ENCODE results near the gene GBP5. TPM values are rescaled to one million over a fixed set of nuclear protein-coding genes. Genes with fewer than 3 reads are reported as not detected.

GBP5 gene
- total RNA-seq, 2 experiments from 2014 or later: not detected

DNA sequence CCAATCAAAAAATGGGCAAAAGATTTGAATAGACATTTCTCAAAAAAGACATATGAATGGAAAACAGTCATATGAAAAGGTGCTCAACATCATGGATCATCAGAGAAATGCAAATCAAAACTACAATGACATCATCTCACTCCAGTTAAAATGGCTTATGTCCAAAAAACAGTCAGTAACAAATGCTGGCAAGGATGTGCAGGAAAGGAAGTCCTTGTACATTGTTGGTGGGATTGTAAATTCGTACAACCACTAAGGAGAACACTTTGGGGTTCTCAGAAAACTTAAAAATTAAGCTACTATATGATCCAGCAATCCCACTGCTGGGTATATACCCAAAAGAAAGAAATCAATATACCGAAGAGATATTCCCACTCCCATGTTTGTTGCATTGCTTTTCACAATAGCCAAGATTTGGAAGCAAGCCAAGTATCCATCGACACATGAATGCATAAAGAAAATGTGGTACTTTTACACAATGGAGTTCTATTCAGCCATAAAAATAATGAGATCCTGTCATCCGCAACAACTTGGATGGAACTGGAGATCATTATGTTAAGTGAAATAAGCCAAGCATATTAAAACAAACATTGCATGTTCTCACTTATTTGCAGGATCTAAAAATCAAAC lies 17.9 kb downstream of the GBP5 start:
- no peaks in the 10 kb centered on the region for H3K79me2 ChIP-seq (ENCODE audit: insufficient read depth, low read depth, low read length)
- BruUV-seq (replicated peaks): no TSS peak
- ChIA-PET POLR2A (no interaction called here), CTCF (ENCODE audit: unreplicated experiment) (no interaction called here)
- intact Hi-C loops (cut with micrococcal nuclease; ENCODE audit: unreplicated experiment): no loop called here
- H2AFZ ChIP-seq (ENCODE audit: low read length): no peak overlapping the region
- H3K9me2 ChIP-seq (ENCODE audit: insufficient read depth, low read length): no peaks in the 10 kb centered on the region
- no peak for DNase-seq (ENCODE audit: low spot score)
- H3K9me3 ChIP-seq (ENCODE audit: low read length): no peaks in the 10 kb centered on the region
- no peaks in the 10 kb centered on the region for H3K4me1 ChIP-seq (ENCODE audit: insufficient read depth, low read length, poor library complexity, severe bottlenecking)
- no peaks in the 10 kb centered on the region for H4K20me1 ChIP-seq (ENCODE audit: insufficient read depth, low read length)
- H3K27ac ChIP-seq (ENCODE audit: low read depth, low read length, poor library complexity, severe bottlenecking): no peak overlapping the region
- no peak for TF ChIP-seq EZH2phosphoT487 (IDR thresholded peaks at IDR 0.05; ENCODE audit: borderline replicate concordance, low read depth, low read length)
- TF ChIP-seq, protein P1, sequence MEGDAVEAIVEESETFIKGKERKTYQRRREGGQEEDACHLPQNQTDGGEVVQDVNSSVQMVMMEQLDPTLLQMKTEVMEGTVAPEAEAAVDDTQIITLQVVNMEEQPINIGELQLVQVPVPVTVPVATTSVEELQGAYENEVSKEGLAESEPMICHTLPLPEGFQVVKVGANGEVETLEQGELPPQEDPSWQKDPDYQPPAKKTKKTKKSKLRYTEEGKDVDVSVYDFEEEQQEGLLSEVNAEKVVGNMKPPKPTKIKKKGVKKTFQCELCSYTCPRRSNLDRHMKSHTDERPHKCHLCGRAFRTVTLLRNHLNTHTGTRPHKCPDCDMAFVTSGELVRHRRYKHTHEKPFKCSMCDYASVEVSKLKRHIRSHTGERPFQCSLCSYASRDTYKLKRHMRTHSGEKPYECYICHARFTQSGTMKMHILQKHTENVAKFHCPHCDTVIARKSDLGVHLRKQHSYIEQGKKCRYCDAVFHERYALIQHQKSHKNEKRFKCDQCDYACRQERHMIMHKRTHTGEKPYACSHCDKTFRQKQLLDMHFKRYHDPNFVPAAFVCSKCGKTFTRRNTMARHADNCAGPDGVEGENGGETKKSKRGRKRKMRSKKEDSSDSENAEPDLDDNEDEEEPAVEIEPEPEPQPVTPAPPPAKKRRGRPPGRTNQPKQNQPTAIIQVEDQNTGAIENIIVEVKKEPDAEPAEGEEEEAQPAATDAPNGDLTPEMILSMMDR (conservative IDR thresholded peaks at IDR 0.05; ENCODE audit: low read length): no peak
- H3K4me2 ChIP-seq (ENCODE audit: low read length): no peak overlapping the region
- no peak overlapping the region for H3K4me3 ChIP-seq (ENCODE audit: low read depth, low read length, poor library complexity, severe bottlenecking)
- no peaks in the 10 kb centered on the region for H3K36me3 ChIP-seq (ENCODE audit: insufficient read depth, low read length)

DNA sequence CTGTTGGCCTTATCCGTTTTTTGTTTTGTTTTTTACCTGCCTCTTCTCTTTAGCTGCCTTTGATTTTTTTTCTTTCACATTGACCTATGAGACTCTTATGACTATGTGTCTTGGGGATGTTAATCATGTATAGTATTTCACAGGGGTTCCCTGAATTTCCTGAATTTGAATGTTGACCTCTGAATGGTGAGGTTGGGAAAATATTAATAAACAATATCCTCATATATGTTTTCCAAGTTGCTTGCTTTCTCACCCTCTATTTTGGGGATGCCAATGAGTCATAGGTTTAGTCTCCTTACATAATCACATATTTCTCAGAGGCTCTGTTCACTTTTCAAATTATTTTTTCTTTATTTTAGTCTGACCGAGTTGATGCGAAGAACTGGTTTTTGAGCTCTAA lies 29.6 kb downstream of the GBP5 start:
- DNase-seq (ENCODE audit: low spot score): no peak
- 0 out of 2 replicates have a peak, but pooled peaks cover 2% of the 10 kb centered on the region for H3K9me2 ChIP-seq (ENCODE audit: insufficient read depth, low read length)
- no peak overlapping the region for H3K4me2 ChIP-seq (ENCODE audit: low read length)
- BruUV-seq (replicated peaks): no TSS peak
- no peaks in the 10 kb centered on the region for H3K79me2 ChIP-seq (ENCODE audit: insufficient read depth, low read depth, low read length)
- no peaks in the 10 kb centered on the region for H3K9me3 ChIP-seq (ENCODE audit: low read length)
- CTCF ChIA-PET (ENCODE audit: unreplicated experiment): no interaction called here
- no peaks in the 10 kb centered on the region for H3K4me1 ChIP-seq (ENCODE audit: insufficient read depth, low read length, poor library complexity, severe bottlenecking)
- H3K4me3 ChIP-seq (ENCODE audit: low read depth, low read length, poor library complexity, severe bottlenecking): no peak overlapping the region
- no peaks in the 10 kb centered on the region for H4K20me1 ChIP-seq (ENCODE audit: insufficient read depth, low read length)
- intact Hi-C loops (cut with micrococcal nuclease; ENCODE audit: unreplicated experiment): no loop called here
- POLR2A ChIA-PET: no interaction called here
- no peak overlapping the region for H3K27ac ChIP-seq (ENCODE audit: low read depth, low read length, poor library complexity, severe bottlenecking)
- H3K36me3 ChIP-seq (ENCODE audit: insufficient read depth, low read length): no peaks in the 10 kb centered on the region
- no peak overlapping the region for H2AFZ ChIP-seq (ENCODE audit: low read length)
- TF ChIP-seq, protein P1 (conservative IDR thresholded peaks at IDR 0.05; ENCODE audit: low read length): no peak
- TF ChIP-seq EZH2phosphoT487 (IDR thresholded peaks at IDR 0.05; ENCODE audit: borderline replicate concordance, low read depth, low read length): no peak

Other genes starting within 250 kb of the GBP5 start
- gene GBP3, start 250.0 kb downstream of the GBP5 start, total RNA-seq (2014; rRNA removed; shearing (Covaris generic)): 0.25 and 0.28 TPM in 2 replicates
- 0.17 and 0.49 TPM in 2 replicates for gene GBP3, start 250.0 kb downstream of the GBP5 start, total RNA-seq (2022)
- not detected in 2 replicates for gene GBP1, start 207.7 kb downstream of the GBP5 start, total RNA-seq (2014; rRNA removed; shearing (Covaris generic))
- gene GBP1, start 207.7 kb downstream of the GBP5 start, total RNA-seq (2022): not detected in 2 replicates
- gene GBP2, start 146.7 kb downstream of the GBP5 start, total RNA-seq (2014; rRNA removed; shearing (Covaris generic)): not detected in 2 replicates
- not detected in 2 replicates for gene GBP2, start 146.7 kb downstream of the GBP5 start, total RNA-seq (2022)
- not detected in 2 replicates for gene GBP7, start 96.9 kb downstream of the GBP5 start, total RNA-seq (2014; rRNA removed; shearing (Covaris generic))
- not detected in 2 replicates for gene GBP7, start 96.9 kb downstream of the GBP5 start, total RNA-seq (2022)
- not detected in 2 replicates for gene GBP4, start 73.9 kb downstream of the GBP5 start, total RNA-seq (2014; rRNA removed; shearing (Covaris generic))
- gene GBP4, start 73.9 kb downstream of the GBP5 start, total RNA-seq (2022): not detected in 2 replicates
- not detected in 2 replicates for gene GBP6, start 91.2 kb upstream of the GBP5 start, total RNA-seq (2014; rRNA removed; shearing (Covaris generic))
- not detected in 2 replicates for gene GBP6, start 91.2 kb upstream of the GBP5 start, total RNA-seq (2022)

All from OCI-LY7 (cell line).